Measurements from ENCODE around the gene ENC1. TPM values are rescaled to one million over a fixed set of nuclear protein-coding genes. Genes with fewer than 3 reads are reported as not detected.

ENC1 gene
- total RNA-seq, 1 donor from 2014 or later, result 6.6 TPM

DNA sequence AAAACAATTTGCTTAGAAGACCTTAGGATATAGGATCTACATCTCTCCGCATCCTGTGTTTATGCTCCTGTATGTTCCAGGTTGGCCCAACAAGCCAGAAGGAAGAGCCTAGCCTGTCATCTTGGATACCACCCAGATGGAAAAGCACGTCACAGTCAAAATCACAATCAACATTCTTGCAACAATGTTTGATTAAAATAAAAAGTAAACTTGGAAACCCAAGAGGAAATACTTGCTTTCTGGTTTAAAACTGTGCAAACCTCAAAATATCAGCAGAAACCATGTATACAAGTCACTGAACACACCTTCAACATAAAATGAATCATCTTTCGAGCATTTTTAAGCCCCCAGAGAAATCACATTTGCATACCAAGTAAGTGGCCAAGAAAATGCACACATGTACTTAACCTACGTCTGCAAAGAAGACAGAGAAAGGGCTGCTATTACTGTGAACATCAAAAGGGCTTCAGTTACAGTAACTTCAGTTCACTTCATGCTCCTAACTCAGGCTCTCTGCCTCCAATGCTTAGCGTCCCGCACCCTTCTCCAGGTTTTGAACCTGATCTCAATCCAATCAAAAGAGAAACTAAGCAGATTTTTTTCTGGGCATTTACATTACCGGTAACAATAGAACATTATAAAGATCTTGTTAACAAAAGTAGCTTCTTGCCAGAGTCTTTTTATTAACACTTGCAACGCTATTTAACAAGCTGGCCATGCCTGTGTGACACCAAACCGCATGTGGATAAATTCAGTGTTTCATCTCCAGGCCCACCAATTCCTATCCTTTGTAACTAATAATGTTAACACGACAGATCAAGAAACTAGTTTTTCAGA is 1.3 kb downstream of the ENC1 start:
- H3K4me3 Mint-ChIP-seq, result peak overlapping the region; percentile 91
- TF ChIP-seq, protein P1, sequence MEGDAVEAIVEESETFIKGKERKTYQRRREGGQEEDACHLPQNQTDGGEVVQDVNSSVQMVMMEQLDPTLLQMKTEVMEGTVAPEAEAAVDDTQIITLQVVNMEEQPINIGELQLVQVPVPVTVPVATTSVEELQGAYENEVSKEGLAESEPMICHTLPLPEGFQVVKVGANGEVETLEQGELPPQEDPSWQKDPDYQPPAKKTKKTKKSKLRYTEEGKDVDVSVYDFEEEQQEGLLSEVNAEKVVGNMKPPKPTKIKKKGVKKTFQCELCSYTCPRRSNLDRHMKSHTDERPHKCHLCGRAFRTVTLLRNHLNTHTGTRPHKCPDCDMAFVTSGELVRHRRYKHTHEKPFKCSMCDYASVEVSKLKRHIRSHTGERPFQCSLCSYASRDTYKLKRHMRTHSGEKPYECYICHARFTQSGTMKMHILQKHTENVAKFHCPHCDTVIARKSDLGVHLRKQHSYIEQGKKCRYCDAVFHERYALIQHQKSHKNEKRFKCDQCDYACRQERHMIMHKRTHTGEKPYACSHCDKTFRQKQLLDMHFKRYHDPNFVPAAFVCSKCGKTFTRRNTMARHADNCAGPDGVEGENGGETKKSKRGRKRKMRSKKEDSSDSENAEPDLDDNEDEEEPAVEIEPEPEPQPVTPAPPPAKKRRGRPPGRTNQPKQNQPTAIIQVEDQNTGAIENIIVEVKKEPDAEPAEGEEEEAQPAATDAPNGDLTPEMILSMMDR (IDR thresholded peaks at IDR 0.05), result no peak
- intact Hi-C loops (cut with micrococcal nuclease), result loop anchor here (1.0 to 10.0 kb wide), 2 partner anchors 8 to 1206 kb away; no protein-coding TSS in a partner anchor
- no peaks in the 10 kb centered on the region for H3K9me3 Mint-ChIP-seq
- CTCF ChIA-PET, result interaction anchor here (1.4 to 4.7 kb wide), 3 partner anchors 7 to 736 kb away, joined by 4 to 30 read pairs (median 7); no protein-coding TSS in a partner anchor
- peaks cover 8% of the 10 kb centered on the region for H3K36me3 Mint-ChIP-seq (ENCODE audit: low read depth)
- peak overlapping the region; percentile 69 for H3K27ac Mint-ChIP-seq
- ATAC-seq (ENCODE audit: low read depth) (peak; percentile 25), DNase-seq (no peak)
- peaks cover 32% of the 10 kb centered on the region for H3K4me1 Mint-ChIP-seq
- H3K27me3 Mint-ChIP-seq, result peaks cover 3% of the 10 kb centered on the region
- POLR2A ChIA-PET, result interaction anchor here (0.6 to 3.0 kb wide), 6 partner anchors 8 to 62 kb away, joined by 3 to 42 read pairs (median 5); no protein-coding TSS in a partner anchor

DNA sequence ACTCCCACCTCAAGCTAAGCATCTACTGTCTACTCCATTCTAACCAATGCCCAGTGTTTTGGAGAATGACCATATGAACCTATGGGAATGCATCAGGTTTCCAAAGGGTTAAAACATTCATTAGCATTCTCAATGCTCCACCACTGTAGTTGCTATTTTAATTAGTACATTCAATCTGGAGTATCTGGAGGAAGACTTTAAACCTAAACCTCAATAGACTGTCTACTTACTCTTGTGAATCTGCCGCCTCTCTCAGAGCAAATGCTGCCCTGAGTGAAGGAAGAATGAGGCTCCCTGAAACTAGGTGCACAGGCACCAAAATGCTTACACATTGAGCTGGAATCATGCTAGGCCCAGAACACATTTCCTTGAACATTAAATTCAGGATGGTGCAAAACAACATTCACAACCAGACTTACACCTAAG is 2.0 kb downstream of the ENC1 start:
- TF ChIP-seq, protein P1 (IDR thresholded peaks at IDR 0.05), result no peak
- Mint-ChIP-seq H3K36me3 (ENCODE audit: low read depth) (peaks cover 8% of the 10 kb centered on the region), H3K4me1 (peaks cover 34% of the 10 kb centered on the region), H3K4me3 (peak overlapping the region; percentile 91), H3K27ac (peak overlapping the region; percentile 69), H3K27me3 (no peaks in the 10 kb centered on the region), H3K9me3 (no peaks in the 10 kb centered on the region)
- POLR2A ChIA-PET, result no interaction called here
- no peak for DNase-seq
- intact Hi-C loops (cut with micrococcal nuclease), result loop anchor here (10.0 kb wide), 1 partner anchor 1206 kb away; no protein-coding TSS in a partner anchor
- ATAC-seq (ENCODE audit: low read depth), result no peak
- CTCF ChIA-PET, result no interaction called here

DNA sequence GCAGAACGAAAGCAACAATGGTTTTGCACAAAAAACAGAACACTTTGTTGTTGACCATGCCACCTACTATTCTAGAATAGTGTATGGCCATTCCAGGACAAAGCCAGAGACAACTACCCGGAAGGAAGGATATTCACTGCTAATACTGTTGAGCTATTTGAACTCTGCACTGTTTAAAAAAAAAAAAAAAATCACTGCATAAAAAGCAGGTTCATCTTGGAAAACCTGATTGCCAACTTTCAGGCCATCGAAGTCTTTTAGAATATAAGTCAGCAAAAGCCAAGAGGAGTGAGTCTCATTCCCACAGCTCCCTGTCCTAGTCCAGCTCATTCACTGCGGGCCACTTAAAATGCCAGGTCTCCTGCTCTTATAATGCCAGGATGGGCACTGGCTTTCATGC is 4.0 kb downstream of the ENC1 start:
- H3K4me3 Mint-ChIP-seq, result no peak overlapping the region
- no peaks in the 10 kb centered on the region for H3K27me3 Mint-ChIP-seq
- no peaks in the 10 kb centered on the region for H3K9me3 Mint-ChIP-seq
- DNase-seq, result no peak
- no peak for ATAC-seq (ENCODE audit: low read depth)
- peaks cover 10% of the 10 kb centered on the region for H3K36me3 Mint-ChIP-seq (ENCODE audit: low read depth)
- intact Hi-C loops (cut with micrococcal nuclease), result loop anchor here (10.0 kb wide), 1 partner anchor 1208 kb away; no protein-coding TSS in a partner anchor
- ChIA-PET CTCF (no interaction called here), POLR2A (no interaction called here)
- TF ChIP-seq, protein P1 (IDR thresholded peaks at IDR 0.05), result no peak
- H3K27ac Mint-ChIP-seq, result no peak overlapping the region
- H3K4me1 Mint-ChIP-seq, result peaks cover 45% of the 10 kb centered on the region

DNA sequence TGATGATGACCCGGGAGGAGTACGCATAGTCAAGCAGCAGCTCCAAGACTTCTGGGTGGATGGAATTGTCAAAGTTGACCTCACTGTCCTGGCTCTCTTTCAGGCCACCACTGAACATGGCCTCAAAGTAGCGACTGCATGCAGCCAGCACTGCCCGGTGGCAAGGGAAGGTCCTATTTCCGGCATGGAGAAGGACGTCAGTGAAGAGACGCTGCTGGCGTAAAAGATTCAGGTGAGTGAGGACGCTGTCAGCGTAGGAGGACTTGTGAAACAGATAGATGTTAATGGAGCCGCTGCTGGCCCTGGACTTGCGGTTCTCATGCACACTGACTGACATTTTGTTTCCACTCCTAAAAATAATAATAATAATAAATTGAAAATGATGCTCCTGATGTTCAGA is 4.4 kb downstream of the ENC1 start:
- Mint-ChIP-seq H3K27me3 (no peaks in the 10 kb centered on the region), H3K4me3 (no peak overlapping the region), H3K9me3 (no peaks in the 10 kb centered on the region), H3K36me3 (ENCODE audit: low read depth) (peaks cover 10% of the 10 kb centered on the region), H3K4me1 (peaks cover 45% of the 10 kb centered on the region), H3K27ac (no peak overlapping the region)
- POLR2A ChIA-PET, result no interaction called here
- TF ChIP-seq, protein P1 (IDR thresholded peaks at IDR 0.05), result no peak
- intact Hi-C loops (cut with micrococcal nuclease), result loop anchor here (10.0 kb wide), 1 partner anchor 1209 kb away; no protein-coding TSS in a partner anchor
- no peak for DNase-seq
- CTCF ChIA-PET, result no interaction called here
- no peak for ATAC-seq (ENCODE audit: low read depth)

All from activated B cell treated with CpG ODN at 0.5 μM for 24 hours (primary cell).